SKM-1 (cell line): ENCODE data around the gene NPY4R2.
"Not testable (repeated sequence)": the region's sequence is repeated elsewhere in the genome, so short reads cannot be mapped to it uniquely, and the experiment has no call there.

Experiments
- DNase-seq: peaks from one replicate; lab custom pipeline; 2025; ENCODE audit not compliant: unreplicated experiment; lab: John Stamatoyannopoulos, UW

The NPY4R2 gene, protein sequence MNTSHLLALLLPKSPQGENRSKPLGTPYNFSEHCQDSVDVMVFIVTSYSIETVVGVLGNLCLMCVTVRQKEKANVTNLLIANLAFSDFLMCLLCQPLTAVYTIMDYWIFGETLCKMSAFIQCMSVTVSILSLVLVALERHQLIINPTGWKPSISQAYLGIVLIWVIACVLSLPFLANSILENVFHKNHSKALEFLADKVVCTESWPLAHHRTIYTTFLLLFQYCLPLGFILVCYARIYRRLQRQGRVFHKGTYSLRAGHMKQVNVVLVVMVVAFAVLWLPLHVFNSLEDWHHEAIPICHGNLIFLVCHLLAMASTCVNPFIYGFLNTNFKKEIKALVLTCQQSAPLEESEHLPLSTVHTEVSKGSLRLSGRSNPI

GRCh38 chr10:47918475-47918874 lies at the start of gene NPY4R2:
Gene NPY4R2, plus strand, starts transcription at chr10:47918662. Its CDS starts 3,326 bp downstream, at chr10:47921988.
- DNase-seq, result not testable (repeated sequence)

DNA sequence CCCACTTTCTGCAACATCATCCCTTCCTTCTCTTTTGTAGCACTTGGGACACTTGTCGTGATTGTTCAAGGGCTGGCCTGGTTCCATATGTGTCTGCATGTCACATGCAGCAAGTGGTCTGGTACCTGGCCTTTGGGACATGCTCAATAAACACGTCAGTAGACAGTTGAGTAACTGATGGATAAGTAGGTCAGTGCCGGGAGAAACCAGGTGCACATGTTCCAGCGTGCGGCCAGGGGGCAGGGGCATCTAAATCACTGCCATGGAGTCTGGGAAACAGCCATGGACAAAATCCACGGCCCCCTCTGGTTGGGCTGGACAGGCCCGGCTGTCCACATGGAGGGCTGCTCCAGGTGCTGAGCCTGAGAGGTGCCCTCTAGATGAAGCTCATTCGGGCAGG lies 47.6 kb upstream of the NPY4R2 start:
- DNase-seq, result not testable (repeated sequence)

GRCh38 chr10:47871485-47872180 lies 46.8 kb upstream of the NPY4R2 start:
- not testable (repeated sequence) for DNase-seq

DNA sequence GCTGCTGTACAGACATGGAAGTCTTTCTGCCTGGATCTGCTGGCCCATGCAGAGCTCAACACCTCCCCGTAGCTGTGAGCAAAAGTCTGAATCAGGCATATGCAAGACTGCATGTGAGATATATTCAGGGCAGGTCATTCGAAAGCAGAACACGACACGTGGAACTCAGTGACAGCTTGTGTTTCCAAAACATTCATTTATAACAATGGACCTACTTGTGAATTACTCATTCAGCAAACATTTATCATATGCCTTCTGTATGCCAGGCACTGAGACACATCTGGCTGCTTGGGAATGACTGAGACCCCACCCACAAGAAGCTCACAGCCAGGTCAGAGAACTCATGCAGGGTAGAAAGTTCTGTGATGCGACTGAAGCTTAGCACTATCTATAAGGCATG lies 46.2 kb upstream of the NPY4R2 start:
- DNase-seq, result not testable (repeated sequence)

DNA sequence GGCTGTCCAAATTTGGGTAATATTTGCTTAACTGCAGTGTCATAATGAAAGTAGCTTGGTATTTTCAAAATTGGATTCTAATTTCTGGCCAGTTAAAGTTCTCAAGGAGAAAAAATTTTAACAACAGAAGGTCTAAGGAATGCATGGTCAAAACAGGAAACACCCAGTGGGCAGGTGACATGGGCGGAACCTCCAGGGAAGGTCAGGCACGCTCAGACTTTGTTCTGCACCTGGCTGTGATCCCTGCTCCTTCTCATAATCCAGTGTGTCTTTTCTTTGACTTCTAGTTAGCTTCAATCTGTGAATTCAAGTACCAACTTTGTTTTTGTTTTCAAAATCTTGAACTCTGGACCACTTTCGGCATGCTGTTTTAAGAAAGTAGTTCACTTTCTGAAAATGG lies 34.2 kb upstream of the NPY4R2 start:
- not testable (repeated sequence) for DNase-seq

GRCh38 chr10:47884934-47885333 lies 33.5 kb upstream of the NPY4R2 start:
- DNase-seq, result not testable (repeated sequence)

GRCh38 chr10:47886356-47886755 lies 32.1 kb upstream of the NPY4R2 start:
- DNase-seq, result not testable (repeated sequence)

GRCh38 chr10:47886827-47887226 lies 31.6 kb upstream of the NPY4R2 start:
- not testable (repeated sequence) for DNase-seq

DNA sequence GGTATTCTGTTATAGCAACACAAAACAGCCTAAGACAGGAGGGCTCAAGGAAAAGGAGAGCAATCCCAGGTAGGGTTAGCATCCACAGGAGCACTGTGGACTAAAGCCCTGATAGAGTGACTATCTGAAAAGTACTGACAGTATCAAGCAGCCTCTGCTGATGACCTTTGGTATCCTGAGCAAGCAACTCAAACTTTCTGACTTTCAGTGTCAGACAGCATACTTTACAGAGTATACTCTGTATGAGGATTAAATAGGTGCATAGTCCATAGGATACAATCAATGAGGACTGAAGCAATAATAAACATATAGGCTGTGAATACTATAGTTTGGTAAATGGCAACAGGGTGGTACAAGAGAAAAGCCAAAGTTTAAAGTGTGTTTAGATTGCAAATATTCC lies 27.7 kb upstream of the NPY4R2 start:
- not testable (repeated sequence) for DNase-seq

GRCh38 chr10:47892494-47893261 lies 25.8 kb upstream of the NPY4R2 start:
- DNase-seq, result not testable (repeated sequence)

- DNase-seq, result not testable (repeated sequence)
Measured at GRCh38 chr10:47894571-47894970, 23.9 kb upstream of the NPY4R2 start.

DNA sequence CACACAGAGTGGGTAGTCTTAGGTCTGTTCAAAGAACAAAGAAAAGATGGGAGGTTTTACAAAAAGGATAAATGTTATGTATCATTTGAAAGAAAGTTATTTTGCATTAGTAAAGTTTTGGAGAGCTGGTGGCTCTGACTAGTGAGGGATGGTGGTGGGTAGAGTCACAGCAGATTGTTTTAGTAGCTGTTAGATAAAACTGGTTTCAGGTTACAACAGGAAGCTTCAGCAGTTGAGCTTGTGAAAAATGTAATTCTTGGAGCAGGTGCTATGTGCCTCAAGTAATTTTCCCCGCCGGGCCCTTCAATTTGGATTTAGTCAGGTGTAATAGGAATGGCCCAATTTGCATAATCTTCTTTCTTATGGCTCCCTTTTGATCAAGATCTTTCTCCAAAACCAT lies 20.6 kb upstream of the NPY4R2 start:
- not testable (repeated sequence) for DNase-seq

GRCh38 chr10:47909333-47909732 lies 9.1 kb upstream of the NPY4R2 start:
- not testable (repeated sequence) for DNase-seq

DNA sequence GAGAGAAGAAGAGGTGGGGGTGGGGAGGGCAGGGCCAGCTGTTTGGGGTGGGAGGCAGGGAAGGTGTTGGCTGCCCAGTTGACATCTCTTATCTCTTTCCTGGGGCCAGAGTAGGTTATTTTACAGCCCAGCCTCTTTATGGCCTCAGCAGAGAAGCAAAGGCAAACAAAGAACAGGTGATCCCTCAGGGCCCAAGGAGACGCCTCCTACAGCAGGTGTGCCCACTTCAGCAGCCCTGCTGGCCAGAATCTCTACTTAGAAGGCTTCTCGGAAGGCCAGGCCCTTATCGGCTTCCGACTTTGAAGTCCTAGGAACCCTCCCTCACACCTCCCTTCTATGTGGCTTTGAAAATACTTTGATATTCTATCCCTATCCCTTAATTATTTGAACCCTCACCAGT lies 8.0 kb upstream of the NPY4R2 start:
- DNase-seq, result not testable (repeated sequence)

GRCh38 chr10:47914052-47914451 lies 4.4 kb upstream of the NPY4R2 start:
- not testable (repeated sequence) for DNase-seq

DNA sequence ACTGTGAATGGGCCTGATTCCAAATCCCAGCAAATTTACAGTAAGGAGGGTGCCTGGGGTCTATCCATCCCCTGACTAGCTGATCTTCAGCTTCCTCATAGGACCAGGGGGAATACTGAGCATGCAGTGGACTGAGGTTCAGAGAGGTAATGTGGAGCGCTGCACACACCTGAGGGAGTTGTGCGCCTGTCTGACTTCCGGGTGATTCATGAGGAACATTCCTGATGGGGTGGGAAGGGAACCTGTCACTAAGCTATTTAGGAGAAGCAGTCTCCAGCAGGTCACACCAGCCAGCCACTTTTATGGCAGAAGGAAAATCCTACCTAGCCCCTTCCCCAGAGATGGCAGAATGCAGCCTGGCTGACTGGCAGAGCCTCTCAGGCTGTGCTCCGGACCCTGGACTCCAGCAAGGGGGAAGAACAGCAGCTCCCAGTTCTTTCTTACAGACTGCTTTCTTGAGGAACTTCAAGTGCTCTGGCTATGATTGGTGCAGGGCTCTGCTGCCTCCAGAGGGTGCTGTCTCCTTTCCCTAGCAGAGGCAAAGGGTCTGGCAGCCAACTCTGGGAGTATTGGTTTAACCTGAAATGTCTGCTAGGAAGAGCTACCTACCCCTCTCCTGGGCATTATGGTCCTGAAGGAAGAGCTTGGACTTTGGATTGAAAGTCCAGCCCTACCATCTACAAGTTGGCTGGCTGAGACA lies 2.5 kb upstream of the NPY4R2 start:
- not testable (repeated sequence) for DNase-seq

- not testable (repeated sequence) for DNase-seq
Measured at GRCh38 chr10:47920610-47921009, 2.1 kb downstream of the NPY4R2 start.

DNA sequence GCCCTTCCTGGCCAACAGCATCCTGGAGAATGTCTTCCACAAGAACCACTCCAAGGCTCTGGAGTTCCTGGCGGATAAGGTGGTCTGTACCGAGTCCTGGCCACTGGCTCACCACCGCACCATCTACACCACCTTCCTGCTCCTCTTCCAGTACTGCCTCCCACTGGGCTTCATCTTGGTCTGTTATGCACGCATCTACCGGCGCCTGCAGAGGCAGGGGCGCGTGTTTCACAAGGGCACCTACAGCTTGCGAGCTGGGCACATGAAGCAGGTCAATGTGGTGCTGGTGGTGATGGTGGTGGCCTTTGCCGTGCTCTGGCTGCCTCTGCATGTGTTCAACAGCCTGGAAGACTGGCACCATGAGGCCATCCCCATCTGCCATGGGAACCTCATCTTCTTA lies 4.0 kb downstream of the NPY4R2 start:
- not testable (repeated sequence) for DNase-seq

DNA sequence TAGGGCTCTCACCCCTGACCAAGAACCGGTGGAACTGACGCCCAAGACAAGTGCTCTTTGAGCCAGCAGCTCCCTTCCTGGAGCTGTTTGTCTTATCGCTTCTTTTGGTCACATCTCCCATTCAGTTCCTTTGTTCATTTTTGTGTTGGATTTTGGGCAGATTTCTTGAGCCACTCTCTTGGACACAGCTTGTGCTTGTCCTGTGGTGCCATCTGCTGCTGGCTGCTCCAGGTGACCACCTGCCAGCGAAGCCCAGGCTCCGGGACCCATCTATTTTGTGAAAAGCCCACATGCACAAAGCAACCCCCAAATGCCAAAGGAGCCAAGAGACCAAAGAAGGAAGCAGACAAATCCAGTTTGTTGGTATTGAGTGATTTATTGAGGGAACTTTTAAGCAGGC lies 6.2 kb downstream of the NPY4R2 start:
- not testable (repeated sequence) for DNase-seq

- not testable (repeated sequence) for DNase-seq
Measured at GRCh38 chr10:47927147-47927916, 8.9 kb downstream of the NPY4R2 start.
